ENCODE data around the gene SV2A. TPM values are rescaled to one million over a fixed set of nuclear protein-coding genes. Genes with fewer than 3 reads are reported as not detected.
"Not testable (repeated sequence)": the region's sequence is repeated elsewhere in the genome, so short reads cannot be mapped to it uniquely, and the experiment has no call there.

SV2A gene
- total RNA-seq, 1 experiment from 2014 or later = 2.9 TPM

- Histone ChIP-seq H3K4me1 (ENCODE audit: control insufficient read depth, insufficient read depth, low read length) (peaks cover 51% of the 10 kb centered on the region), H3K27ac (ENCODE audit: low read length) (peak overlapping the region; percentile 59; the same call in 1 of the 2 replicates), H3K9me3 (ENCODE audit: control insufficient read depth, insufficient read depth, low read depth, low read length) (no peaks in the 10 kb centered on the region), H3K4me3 (ENCODE audit: low read depth in 2 of 2, low read length in 2 of 2) (no peak overlapping the region), H3K27me3 (ENCODE audit: control insufficient read depth, insufficient read depth, low read length) (no peaks in the 10 kb centered on the region), H3K36me3 (ENCODE audit: control insufficient read depth, insufficient read depth, low read length) (no peaks in the 10 kb centered on the region; the same call in 1 of the 2 replicates)
- in situ Hi-C loops (cut with HindIII; ENCODE audit: low pct_unique_long_range_greater_than_20kb, low sequenced_read_pairs) = no loop called here
- intact Hi-C loops (cut with micrococcal nuclease; ENCODE audit: unreplicated experiment) = loop anchor here (5.0 kb wide), 1 partner anchor 50 kb away; no protein-coding TSS in a partner anchor
- TF ChIP-seq CTCF (IDR thresholded peaks at IDR 0.05) (peak; percentile 74), SIN3A (IDR thresholded peaks at IDR 0.05; ENCODE audit: borderline replicate concordance, insufficient read depth, low read depth, low read length) (no peak), REST (IDR thresholded peaks at IDR 0.05; ENCODE audit: insufficient read depth in 1 of 2, low read depth in 2 of 2, low read length in 1 of 2) (no peak)
- CTCF ChIA-PET = interaction anchor here (1.1 kb wide), 1 partner anchor 226 kb away, joined by 3 read pairs; no protein-coding TSS in a partner anchor
- peak; percentile 57; the same call in 1 of the 2 replicates for ATAC-seq
- DNase-seq (ENCODE audit: low read depth, low spot score) = no peak
- POLR2A ChIA-PET = no interaction called here
- no TSS peak for BruUV-seq (replicated peaks)
Measured at GRCh38 chr1:149942207-149942606, 24.6 kb upstream of the SV2A start.

- H3K4me1 ChIP-seq (ENCODE audit: control insufficient read depth, insufficient read depth, low read length) = peaks cover 59% of the 10 kb centered on the region
- TF ChIP-seq CTCF (IDR thresholded peaks at IDR 0.05) (no peak), REST (IDR thresholded peaks at IDR 0.05; ENCODE audit: insufficient read depth in 1 of 2, low read depth in 2 of 2, low read length in 1 of 2) (no peak), POLR2AphosphoS5 (IDR thresholded peaks at IDR 0.05; ENCODE audit: low read depth, low read length) (no peak), TCF7L2 (IDR thresholded peaks at IDR 0.05; ENCODE audit: low read depth, low read length) (no peak), SIN3A (IDR thresholded peaks at IDR 0.05; ENCODE audit: borderline replicate concordance, insufficient read depth, low read depth, low read length) (no peak)
- in situ Hi-C loops (cut with HindIII; ENCODE audit: low pct_unique_long_range_greater_than_20kb, low sequenced_read_pairs) (no loop called here), intact Hi-C loops (cut with micrococcal nuclease; ENCODE audit: unreplicated experiment) (loop anchor here (5.0 kb wide), 1 partner anchor 48 kb away; no protein-coding TSS in a partner anchor)
- no TSS peak for BruUV-seq (replicated peaks)
- ChIA-PET POLR2A (no interaction called here), CTCF (no interaction called here)
- no peaks in the 10 kb centered on the region for H3K9me3 ChIP-seq (ENCODE audit: control insufficient read depth, insufficient read depth, low read depth, low read length)
- no peaks in the 10 kb centered on the region for H3K36me3 ChIP-seq (ENCODE audit: control insufficient read depth, insufficient read depth, low read length)
- no peak for ATAC-seq
- H3K4me3 ChIP-seq (ENCODE audit: low read depth in 2 of 2, low read length in 2 of 2) = no peak overlapping the region
- H3K27ac ChIP-seq (ENCODE audit: low read length) = peak overlapping the region; percentile 91
- H3K27me3 ChIP-seq (ENCODE audit: control insufficient read depth, insufficient read depth, low read length) = no peaks in the 10 kb centered on the region
- no peak for DNase-seq (ENCODE audit: low read depth, low spot score)
Measured at GRCh38 chr1:149940427-149940826, 22.8 kb upstream of the SV2A start.

GRCh38 chr1:149938668-149939003, 21.0 kb upstream of the SV2A start:
- H3K9me3 ChIP-seq (ENCODE audit: control insufficient read depth, insufficient read depth, low read depth, low read length); H3K27me3 ChIP-seq (ENCODE audit: control insufficient read depth, insufficient read depth, low read length); H3K36me3 ChIP-seq (ENCODE audit: control insufficient read depth, insufficient read depth, low read length); BruUV-seq (replicated peaks); intact Hi-C loops (cut with micrococcal nuclease; ENCODE audit: unreplicated experiment); DNase-seq (ENCODE audit: low read depth, low spot score); in situ Hi-C loops (cut with HindIII; ENCODE audit: low pct_unique_long_range_greater_than_20kb, low sequenced_read_pairs); ATAC-seq: not testable (repeated sequence)
- peaks cover 59% of the 10 kb centered on the region for H3K4me1 ChIP-seq (ENCODE audit: control insufficient read depth, insufficient read depth, low read length)
- H3K4me3 ChIP-seq (ENCODE audit: low read depth in 2 of 2, low read length in 2 of 2) = peak overlapping the region; percentile 29 to 57
- CTCF ChIA-PET = interaction anchor here (0.7 kb wide), 1 partner anchor 636 kb away, joined by 3 read pairs; no protein-coding TSS in a partner anchor
- H3K27ac ChIP-seq (ENCODE audit: low read length) = peak overlapping the region; percentile 91
- POLR2A ChIA-PET = interaction anchor here (0.7 kb wide), 1 partner anchor 13 kb away, joined by 6 read pairs; no protein-coding TSS in a partner anchor

Data from Panc1 (cell line).